ENCODE measurements around the gene TBL1X. TPM values are rescaled to one million over a fixed set of nuclear protein-coding genes. Genes with fewer than 3 reads are reported as not detected.

The TBL1X gene
- total RNA-seq, 1 experiment from 2014 or later: 13.9 TPM

DNA sequence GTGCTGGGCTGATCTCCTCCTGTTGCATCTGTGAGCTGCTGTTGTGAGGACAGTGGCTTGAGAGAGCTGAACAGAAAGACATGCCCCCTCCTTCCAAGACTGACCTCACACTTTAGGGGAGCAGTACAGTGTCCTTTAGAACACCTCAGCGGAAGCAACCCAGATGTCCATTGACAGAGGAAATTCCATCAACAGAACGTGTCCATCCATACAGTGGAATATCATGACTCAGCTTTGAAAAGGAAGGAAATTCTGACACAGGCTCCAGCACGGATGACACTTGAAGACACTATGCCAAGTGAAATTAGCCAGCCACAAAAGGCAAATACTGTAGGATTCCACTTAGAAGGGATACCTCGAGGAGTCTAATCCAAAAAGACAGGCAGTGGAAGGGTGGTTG lies 197.3 kb downstream of the TBL1X start:
- no peak for DNase-seq (ENCODE audit: low read depth)

DNA sequence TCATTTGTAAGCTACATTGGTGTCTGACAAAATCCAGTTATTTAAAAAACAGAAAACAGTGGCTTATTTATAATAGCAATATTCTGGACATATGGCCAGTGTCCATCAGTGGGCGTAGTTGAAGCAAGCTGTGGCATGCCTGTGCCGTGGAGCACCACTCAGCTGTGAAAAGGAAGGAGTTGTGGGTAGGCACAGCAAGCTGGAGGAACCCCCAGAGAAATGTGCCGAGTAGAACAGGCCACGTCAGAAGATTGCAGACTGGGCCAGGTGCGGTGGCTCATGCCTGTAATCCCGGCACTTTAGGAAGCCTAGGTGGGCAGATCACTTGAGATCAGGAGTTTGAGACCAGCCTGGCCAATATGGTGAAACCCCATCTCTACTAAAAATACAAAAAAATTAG lies 198.4 kb downstream of the TBL1X start:
- no peak for DNase-seq (ENCODE audit: low read depth)

DNA sequence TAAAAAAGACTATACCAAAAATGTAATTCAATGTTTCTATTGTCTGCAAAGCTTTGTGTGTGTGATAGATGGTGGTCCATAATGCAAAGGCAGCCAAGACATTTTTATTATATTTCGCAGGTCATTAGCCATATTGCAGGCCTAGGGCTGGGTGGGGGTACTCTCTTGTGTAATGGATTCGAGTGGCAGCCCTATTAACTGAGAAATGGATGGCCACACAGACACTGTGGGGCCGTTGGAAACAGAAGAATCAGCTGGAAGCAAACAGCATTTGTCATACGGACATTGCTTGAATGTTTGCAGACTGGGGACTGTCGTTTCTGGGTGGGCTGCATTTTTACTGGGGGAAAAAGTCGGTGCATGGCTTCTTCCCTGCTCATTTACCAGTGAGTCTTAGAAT lies 199.4 kb downstream of the TBL1X start:
- no peak for DNase-seq (ENCODE audit: low read depth)

DNA sequence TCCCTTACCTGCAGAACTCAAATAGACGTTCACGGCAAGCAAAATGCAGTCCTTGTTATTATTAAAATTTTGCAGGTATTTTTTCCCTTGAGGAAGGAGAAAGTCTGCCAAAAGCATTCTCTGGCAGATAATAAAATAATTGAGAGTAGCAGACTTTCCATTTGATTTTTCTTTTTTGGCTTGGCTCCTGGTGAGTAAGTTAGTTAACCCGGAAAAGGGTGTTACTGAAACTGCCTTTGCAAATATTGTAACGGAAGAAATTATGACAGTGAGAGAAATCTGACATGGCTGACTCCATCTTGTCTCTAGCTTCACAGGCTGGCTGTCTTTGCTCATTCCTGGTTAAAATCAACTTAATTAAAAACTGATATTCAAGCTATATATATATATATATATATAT lies 200.3 kb downstream of the TBL1X start:
- no peak for DNase-seq (ENCODE audit: low read depth)

DNA sequence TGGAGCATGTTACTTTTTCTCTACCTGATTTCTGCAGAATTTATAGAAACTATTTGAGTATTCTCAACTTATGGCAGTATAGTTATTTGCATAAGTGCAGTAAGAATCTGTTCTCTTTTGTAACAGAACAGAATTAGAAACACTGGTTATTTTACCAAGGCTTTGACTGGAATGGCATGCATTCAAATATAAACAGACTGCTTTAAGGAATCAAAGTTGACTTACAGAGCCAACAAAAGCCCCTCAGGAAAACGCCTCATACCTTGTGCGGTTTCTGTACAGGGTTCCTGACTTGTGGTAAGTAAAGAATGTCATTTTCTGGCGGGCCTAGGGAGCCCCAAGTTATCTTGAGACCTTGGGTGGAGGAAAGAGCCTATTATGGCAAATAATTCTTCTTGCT lies 203.7 kb downstream of the TBL1X start:
- no peak for DNase-seq (ENCODE audit: low read depth)

DNA sequence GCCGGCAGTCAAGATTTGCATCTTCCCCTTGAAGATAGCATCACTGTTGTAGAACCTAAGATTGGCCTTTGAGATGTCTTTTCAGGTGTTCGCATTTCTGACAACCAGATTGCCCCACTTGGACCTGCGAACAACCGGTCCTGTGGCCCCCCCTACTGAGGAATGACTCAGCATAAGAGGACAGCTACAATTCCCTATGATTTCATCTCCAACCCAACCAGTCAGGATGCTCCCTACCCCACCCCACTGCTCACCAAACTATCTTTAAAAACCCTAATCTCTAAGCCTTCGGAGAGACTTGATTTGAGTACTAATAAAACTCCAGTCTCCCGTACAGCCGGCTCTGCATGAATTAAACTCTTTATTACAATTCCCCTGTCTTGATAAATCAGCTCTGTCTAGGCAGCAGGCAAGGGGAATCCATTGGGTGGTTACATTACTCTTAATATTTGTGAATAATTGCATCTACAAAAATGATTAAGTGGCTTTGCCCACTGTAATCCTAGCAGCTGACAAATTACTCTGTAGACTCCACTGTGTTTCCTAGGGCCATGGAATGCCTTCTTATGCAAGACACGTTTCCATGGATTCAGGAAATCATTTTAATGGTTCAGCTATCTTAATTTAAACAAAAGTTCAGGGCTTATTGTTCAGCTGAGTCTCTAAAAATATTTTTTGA lies 205.4 kb downstream of the TBL1X start:
- DNase-seq (ENCODE audit: low read depth): no peak

DNA sequence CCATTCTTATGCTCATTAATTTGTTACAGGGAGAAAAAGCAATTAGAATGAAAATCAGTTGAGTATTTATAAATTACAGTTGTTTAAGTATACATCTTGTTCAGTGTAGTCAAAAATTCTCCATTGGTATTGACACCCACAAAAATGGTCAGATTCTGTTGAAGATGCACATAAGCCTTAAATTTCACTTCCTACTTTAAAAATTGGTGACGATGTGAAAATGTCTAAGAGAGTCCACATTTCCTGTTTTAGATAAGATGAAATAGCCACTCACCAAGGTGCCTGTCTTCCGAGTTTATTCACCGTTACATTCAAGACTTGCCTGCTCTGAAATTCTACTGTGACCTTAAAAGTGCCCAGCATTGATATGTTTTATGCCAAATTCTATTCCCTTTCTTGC lies 207.1 kb downstream of the TBL1X start:
- no peak for DNase-seq (ENCODE audit: low read depth)

DNA sequence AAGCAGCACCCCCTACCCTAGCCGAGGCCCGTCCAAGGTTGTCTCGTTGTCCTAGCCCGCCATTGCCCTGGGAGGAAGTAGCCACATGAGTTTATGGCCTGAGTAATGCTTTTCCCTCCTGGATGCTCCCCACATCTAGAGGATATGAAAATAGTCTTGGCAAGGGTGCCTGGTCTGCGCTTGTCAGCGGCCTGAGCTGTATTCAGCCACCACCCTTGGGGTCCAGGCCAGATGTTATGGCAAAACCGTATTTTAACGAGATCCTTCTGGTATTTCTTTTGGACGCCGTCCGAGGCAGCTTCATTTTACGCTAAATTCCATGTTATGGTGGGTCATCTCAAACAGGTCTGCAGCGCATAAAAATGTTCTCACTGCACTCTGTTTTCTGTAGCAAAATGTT lies 211.4 kb downstream of the TBL1X start:
- DNase-seq (ENCODE audit: low read depth): no peak

DNA sequence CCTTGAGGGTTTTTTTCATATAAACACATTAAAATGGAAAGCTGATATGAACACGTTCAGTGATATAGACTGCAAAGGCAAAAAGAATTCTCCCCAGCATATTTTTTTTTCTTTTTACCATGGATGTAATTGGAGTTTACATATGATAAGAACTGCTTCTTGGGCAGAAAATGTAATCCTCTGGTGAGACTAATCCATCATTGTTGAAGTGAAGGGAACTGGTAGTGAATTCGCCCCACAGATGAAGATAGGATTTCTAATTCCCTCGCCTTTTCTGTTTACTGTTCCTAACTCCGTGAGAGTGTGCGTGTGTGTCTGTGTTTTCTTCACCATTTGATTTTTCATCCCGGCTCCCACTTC lies 211.9 kb downstream of the TBL1X start:
- DNase-seq (ENCODE audit: low read depth): no peak

DNA sequence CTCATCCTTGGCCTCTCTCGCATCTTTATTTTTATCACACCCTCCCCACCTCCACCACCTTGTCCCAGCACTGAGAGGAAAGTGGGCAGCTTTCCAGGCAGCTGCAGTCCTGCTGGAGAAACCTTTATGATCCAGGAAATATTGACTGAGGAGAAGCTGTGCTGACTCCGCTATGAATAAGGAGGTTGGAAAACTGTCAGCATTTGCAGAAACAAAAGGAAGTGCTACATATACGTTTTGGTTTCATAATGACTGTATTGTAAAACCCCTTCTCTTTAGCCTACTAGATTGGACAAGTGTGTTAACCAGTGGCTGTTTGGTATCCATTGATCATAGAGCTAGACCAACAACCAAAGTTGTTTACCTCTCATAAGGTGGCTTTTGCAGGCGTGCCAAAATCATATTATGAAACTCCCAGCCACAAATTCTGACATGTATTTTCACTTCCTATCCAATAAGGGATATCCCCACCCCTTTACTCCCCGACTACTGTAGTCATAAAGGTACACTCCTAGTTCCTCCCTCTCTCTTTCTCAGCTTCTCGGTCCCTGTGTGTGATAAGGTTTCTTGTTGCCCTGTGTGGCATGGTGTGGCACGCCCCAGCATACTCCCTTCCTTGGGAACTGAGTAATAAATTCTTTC lies 212.4 kb downstream of the TBL1X start:
- no peak for DNase-seq (ENCODE audit: low read depth)

DNA sequence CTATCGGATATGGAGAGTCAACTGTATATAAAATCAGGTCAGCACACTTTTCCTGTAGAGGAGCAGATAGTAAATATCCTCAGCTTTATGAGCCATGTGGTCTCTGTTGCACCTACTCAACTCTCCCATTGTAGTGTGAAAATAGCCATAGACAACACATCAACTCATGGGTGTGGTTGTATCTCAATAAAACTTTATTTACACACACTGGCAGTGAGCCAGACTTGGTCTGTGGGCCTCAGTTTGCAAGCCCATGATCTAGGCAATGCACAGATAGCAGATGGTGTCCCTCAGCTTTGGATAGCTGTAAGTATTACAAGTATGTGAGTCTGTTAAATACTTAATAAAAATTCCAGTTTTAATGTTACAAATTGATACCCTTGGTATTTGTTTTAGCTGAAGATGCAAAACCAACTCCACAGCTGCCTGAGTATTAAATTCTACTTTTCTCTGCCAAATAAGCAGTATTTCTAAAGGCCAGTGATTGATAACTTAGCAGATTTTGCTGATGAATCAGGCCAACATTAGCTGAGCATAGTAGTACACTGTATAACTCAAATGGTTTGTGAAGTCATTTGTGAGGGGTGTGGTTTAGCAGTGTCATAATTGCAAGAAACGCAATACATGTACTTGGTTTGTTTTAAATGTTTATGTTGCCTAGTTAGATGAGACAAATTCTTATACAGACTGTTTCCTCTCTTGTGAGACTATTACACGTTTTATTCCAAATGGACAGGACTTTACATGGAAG lies 213.5 kb downstream of the TBL1X start:
- DNase-seq (ENCODE audit: low read depth): no peak

DNA sequence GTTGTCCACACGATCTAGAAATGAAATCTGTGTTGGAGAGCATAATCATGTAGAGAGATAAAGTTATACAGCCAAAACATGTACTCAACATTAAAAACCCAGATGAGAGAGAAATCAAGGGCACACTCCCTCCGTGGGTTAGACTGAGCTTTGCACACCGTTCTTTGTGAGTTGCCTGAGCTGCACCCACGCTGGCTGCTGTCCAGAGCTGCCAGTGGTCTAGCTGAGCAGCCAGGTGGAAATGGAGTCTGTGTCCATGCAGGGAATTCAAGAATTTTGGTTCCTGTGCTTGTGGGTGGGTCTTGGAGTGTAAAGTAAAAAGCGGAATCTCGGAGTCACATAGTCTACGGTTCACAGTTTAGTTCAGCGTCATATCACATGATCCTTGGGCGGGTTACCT lies 216.2 kb downstream of the TBL1X start:
- DNase-seq (ENCODE audit: low read depth): no peak

DNA sequence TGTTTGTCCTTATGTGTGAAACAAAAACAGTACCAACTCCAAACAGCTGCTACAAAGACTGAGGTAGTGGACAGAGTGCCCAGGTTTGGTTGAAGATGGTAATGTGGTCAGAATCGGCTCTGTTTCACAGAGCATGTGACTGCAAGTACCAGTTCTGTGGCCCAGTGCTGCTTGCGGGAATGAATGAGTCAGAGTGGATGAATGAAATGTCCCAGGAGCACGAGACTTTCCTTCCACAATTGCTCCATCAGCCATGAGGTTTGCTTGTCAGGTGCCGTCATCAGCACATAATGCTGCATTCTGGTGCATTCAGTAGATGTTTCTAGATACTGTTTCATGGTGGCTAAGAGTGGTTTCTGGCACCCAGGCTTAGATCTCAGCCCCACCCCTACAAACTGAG lies 216.6 kb downstream of the TBL1X start:
- DNase-seq (ENCODE audit: low read depth): peak; percentile 62

DNA sequence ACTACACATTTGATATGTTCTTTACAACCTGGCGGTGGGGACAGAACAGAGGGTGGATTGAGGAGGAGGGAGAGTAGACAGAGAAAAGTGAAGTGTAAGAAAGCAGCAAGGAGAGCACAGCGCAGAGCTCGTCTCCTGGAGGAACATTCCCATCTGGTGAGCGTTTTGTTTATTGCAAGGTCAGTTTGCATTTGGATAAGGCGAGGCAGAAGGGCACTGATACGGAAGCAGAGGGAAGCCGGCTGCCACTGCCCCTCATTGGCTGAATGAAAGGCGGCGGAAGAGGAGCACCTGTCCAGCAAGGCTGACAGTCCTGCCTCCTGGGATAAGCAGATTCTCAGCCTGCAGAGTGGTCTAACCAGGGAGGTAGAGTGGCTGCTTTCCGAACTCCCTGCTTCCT lies 217.6 kb downstream of the TBL1X start:
- no peak for DNase-seq (ENCODE audit: low read depth)

DNA sequence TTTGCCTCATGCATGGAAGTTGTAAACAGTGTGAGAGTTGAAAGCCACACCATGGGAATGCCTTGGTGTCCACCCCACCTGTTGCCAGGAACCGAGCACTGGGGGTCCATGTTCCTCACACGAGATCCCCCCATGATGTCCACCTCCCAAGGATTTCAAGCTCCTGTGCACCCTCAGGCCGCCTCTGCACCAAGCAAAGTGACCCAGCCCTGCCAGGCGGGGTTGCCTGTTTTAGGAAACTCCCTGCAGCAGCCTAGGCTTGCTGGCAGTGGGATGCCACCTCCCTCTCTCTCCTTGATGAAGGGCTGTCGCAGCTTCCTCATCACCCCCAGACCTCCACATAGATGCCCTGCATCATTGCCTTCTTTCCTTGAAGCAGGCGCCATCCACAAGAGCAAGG lies 218.0 kb downstream of the TBL1X start:
- no peak for DNase-seq (ENCODE audit: low read depth)

DNA sequence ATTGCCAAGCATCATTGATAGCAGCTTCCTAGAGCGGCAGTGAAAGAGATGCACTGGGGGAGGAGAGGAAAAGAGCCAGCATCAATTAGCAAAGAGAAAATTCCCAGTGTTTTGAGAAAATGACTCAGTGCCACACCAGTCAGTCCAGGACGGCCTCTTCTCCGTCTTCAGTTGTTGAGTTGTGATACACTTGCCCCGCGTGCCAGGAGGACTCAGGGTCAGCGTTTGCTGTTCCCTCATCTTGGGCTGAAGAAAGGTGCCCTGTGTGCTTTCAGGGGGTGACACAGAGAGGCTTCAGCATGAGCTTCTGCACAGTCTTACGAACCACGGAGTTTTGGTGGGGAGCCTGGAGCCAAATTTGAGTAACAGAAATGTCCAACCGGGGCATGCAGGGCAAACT lies 218.5 kb downstream of the TBL1X start:
- DNase-seq (ENCODE audit: low read depth): no peak

DNA sequence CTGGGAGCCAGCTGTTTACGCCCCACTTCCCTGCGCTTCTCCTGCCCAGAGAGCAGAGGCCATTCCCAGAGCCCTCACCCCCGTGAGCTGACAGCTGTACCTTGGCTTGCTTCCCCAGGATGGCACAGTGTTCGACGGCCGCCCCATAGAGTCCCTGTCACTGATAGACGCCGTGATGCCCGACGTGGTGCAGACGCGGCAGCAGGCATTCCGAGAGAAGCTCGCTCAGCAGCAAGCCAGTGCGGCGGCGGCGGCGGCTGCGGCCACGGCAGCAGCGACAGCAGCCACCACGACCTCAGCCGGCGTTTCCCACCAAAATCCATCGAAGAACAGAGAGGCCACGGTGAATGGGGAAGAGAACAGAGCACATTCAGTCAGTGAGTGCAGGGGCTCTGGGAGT lies 223.0 kb downstream of the TBL1X start:
- DNase-seq (ENCODE audit: low read depth): no peak

DNA sequence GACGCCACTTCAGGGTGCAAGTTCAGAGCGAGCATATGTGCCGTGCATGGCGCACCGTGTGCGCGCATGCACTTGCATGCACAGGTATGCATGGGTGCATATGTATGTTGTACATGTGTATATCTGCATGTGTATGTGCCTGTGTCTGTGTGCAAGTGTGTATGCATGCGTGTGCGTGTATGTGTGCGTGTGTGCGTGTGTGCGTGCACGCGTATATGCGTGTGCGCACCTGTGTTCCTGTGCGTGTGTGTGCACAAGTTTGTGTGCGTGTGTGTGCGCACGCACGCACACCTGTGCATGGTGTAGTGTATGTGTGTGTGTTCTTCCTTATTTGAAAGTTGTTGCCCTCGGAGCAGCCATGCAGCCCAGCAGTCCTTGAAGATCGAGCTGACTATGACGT lies 224.0 kb downstream of the TBL1X start:
- no peak for DNase-seq (ENCODE audit: low read depth)

DNA sequence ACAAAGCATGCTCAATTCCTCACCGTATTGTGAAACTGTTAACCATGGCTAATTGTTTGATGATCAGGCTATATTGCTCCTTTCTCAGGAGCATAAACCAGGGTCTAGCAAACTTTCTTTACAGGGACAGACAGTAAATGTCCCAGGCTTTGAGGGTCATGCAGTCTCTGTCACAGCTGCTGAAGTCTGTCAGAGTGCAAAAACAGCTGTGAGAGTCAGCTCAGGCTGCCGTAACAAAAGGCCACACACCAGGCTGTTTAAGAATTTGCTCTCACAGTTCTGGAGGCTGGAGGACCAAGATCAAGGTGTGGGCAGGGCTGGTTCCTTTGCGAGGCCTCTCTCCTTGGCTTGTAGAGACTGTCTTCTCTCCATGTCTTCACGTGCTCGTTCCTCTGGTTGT lies 225.2 kb downstream of the TBL1X start:
- peak; percentile 12 for DNase-seq (ENCODE audit: low read depth)

DNA sequence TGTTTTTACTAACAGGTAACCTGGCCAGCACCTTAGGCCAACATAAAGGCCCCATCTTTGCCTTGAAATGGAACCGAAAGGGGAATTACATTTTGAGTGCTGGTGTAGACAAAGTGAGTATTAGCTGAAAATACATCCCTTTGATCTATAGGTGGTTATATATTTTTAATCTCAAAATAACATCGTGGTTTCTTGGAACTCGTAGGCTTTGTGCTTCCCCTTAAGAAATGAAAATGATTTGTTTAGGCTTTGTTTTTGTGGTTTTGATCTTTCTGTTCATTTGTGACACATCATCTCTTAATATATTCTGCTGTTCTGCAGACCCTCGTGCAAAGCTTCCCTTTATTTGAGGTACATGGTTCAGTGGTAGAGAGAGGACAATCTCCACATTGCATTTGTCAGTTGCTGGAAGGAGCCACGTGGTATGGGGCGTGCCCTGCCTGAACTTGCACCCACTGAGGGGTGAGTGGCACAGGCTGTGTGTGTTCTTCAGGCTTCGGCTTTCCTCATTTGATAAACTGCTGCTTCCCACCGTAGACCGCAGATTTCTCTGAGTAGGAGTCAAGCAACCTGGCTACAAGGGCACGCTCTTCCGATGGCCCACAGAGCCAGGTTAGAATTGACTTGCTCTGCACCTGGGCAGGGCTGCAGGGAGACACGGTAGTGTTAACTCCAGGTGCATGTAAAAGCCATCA lies 228.6 kb downstream of the TBL1X start:
- DNase-seq (ENCODE audit: low read depth): no peak

DNA sequence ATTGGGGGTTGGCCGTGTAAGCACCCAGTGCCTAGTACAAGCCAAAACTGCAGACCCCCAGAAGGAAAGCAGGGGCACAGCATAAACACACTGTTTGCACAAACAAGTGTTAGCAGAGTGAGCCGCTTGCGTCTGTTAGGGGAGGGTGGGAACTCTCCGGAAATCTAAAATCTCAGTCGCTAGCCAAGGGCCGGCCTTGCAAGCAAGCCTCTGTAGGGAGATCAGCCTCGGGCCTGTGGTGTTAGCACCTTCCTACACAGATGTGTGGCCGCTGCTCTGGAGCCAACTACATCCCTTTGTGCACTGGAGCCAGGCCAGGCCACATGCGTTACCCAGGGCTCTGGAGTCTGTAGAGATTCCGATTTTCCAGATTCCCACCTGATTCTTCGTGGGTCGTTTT lies 233.7 kb downstream of the TBL1X start:
- DNase-seq (ENCODE audit: low read depth): no peak

DNA sequence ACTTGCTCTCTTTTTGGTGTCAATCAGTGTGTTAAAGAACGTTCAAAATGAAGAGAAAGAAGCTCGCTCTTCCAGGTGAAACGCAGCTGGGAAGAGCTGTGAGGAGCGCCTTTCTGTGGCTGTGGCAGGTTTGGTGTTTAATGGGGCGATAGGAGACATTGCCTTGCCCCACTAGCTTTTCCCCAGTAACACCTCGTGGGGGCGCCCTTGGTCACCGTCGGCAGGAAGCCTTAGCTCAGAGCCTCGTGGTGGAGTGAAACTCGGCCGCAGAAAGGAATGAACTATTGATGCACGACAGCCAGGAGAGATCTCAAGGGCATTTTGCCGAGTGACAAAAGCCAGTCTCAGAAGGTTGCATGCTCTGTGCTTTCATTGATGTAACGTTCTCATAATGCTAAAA lies 235.7 kb downstream of the TBL1X start:
- no peak for DNase-seq (ENCODE audit: low read depth)

DNA sequence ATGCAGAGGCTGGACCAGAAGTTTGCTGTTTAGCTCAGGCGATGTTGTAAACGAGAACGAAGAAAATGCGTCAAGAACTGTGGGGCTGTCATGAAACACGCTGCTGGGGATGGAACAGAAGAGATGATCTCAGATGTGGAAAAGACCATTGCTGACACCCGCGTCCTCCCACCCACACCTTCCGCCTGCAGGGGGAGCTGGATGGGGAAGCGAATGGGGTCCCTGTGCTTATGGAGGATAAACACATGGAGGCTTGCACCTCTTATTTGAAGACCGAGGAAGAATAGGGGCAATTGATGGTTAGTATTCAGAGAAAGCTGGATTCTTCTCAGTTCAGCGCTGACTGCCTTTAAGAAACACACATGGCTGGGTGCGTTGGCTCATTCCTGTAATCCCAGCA lies 236.9 kb downstream of the TBL1X start:
- no peak for DNase-seq (ENCODE audit: low read depth)
